GM19372 (cell line): Measurements from ENCODE around the gene AP1B1.
"Not testable (repeated sequence)": the region's sequence is repeated elsewhere in the genome, so short reads cannot be mapped to it uniquely, and the experiment has no call there.

ENCODE experiments used
- ATAC-seq: cut with Tn5 transposase; IDR thresholded peaks from one replicate; pipeline ENCODE4 v1.9.1; 2021; ENCODE audit warnings: mild to moderate bottlenecking, low read depth, moderate library complexity; ENCODE audit not compliant: unreplicated experiment

AP1B1 gene

DNA sequence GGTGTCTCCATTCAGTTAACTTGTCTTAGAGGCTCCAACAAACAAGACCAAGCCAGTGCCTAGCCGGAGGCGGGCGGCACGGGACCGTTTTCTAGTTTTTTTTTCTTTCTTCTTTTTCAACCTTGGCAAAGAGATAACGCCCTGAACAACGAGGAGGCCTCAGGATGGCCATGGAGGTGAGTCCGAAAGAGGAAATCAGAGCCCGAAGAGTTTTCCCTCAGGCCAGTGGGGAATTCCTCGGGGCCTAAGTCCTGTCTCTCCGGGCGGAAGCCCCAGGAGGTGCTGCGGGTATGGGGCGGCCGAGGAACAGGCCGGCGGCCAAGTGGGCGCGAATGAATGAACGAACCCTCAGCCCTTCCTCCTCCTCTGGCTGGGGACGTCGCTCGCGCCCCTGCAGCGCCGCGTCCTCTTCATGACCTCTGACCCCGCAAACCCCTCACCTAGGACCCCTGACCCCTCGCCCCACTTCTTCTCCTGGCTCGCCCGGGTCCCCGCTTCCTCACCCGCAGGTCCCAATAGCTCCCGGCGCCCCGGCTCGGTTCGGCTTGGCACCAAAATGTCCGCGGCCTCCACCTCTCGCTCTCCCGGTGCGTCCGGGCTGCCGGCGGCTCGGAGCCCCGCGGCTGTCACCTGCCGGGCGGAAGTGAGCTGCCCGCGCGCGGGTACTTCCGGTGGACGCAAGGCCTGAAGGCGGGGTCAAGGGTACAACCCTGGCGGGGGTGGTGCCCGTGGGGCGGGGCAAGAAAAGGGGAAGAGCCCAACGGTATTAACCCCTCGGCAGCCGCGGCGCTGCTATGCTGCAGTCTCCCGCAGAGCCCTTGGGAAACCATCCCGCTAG is at the start of gene AP1B1:
Gene AP1B1 (minus strand): TSS at position 650 of the 838 bp plus-strand sequence. CDS start 21,327 bp downstream, outside the sequence.
- peak; percentile 85 for ATAC-seq

DNA sequence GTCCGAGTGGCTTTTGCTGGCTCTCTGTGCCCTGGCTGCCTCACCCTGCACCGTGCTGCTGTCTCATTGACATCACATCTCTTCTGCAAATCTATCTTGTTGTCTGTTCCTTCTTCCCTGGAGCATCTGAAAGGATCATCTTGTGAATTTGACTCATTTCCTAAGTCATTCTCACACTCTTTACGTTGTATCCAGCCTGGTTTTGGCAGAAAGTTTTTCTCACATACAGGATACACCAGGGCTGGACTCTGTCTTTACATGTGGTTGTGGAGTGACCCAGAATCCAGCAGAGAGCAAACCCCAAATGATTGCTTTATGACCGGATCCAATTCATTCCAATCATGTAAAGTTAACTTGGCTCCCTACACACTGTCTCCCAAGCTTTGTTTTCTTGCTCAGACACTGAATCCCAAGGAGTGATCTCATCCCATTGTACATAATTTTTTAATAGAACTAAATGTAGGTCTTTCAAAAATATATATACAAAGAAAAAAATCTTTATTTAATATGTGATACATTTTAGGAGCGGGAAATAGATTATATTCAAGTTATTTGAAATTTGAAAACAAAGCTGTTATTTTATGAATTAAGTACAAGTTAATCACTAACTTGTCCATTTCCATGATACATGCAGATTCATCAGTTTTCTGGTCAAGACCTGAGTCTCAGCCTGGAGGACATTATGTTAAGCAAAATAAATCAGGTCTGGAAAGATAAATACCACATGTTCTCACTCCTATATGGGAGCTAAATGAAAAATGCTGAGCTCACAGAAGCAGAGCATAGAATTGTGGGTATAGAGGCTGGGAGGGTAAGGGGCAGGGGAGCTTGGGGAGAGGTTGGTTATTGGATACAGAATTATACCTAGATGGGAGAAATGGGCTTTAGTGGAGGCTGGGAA is 47.1 kb upstream of the AP1B1 start:
- no peak for ATAC-seq

DNA sequence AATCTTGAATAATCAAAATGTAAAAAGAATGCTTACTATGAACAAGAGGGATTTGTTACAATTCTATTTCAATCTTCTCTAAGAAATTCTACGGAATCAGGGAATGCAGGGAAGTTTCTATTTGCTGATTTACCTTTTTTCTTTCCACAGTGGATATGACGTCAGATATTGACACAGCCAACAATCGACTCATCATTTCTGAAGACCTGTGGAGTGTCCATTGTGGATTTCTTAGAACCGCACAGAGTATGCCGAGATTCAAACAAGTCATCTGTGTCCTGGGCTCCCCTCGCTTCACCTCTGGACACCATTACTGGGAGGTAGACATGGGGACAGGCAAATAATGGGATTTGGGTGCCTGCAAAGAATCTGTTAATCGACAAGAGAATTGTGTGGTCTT is 45.9 kb upstream of the AP1B1 start:
- no peak for ATAC-seq

GRCh38 chr22:29433856-29434255 is 45.5 kb upstream of the AP1B1 start:
- no peak for ATAC-seq

- no peak for ATAC-seq
Observed at GRCh38 chr22:29431986-29432385, 43.6 kb upstream of the AP1B1 start.

- ATAC-seq, result no peak
Observed at GRCh38 chr22:29427176-29427760, 38.9 kb upstream of the AP1B1 start.

GRCh38 chr22:29426476-29426875 is 38.1 kb upstream of the AP1B1 start:
- no peak for ATAC-seq

GRCh38 chr22:29418704-29419103 is 30.3 kb upstream of the AP1B1 start:
- not testable (repeated sequence) for ATAC-seq

DNA sequence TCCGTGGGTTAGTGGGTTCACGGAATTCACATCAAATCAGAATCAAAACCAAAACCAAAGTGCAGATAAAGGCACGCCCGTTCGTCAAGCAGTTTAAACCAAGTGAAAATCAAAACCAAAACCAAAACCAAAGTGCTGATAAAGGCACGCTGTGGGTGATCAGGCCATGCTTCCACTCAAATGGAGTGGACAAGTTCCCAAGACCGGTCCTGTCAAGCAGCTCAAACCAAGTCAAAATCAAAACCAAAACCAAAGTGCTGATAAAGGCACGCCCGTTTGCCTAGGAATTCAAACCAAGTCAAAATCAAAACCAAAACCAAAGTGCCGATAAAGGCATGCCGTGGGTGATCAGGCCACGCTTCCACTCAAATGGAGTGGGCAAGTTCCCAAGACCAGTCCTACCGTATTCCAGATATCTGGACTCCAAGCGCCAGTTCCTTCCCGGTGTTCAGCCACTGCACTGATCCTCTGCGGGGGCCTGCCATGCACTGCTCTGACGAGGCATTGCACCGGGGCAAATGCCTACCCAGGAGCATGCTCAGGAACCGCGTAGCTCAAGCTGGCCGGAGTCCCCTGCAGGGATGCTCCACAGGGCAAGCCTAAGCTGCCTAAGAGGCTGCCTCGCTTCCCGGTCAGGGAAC is 26.7 kb upstream of the AP1B1 start:
- ATAC-seq, result not testable (repeated sequence)

- ATAC-seq, result not testable (repeated sequence)
Observed at GRCh38 chr22:29412772-29413171, 24.4 kb upstream of the AP1B1 start.

DNA sequence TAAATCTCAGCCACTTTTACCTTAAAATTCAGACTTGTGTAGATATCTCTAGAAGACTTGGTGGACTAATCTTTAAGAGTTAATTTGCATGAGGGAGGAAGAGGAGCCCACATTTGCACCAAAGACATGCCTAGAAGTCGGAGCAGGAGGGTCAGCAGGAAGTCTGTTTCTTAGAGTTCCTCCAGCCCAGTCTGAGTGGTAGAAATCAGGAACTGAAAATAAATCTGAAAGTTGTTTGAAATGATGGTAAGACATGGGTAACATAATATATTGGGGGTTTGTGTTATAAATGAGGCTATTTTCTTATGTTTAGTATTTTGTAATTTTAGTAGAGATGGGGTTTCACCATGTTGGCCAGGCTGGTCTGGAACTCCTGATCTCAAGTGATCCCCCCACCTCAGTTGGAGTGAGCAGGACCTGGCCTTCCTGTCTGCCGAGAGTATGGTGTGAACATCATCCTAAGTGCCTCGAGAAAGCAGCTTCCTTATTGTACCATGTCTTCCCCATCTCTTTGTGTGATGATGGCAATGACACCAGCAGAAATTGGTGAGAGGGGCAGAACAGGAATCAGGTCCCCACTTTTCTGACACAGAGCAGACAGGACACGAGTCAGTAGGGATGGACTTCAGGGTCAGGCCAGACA is 23.3 kb upstream of the AP1B1 start:
- ATAC-seq, result not testable (repeated sequence)

DNA sequence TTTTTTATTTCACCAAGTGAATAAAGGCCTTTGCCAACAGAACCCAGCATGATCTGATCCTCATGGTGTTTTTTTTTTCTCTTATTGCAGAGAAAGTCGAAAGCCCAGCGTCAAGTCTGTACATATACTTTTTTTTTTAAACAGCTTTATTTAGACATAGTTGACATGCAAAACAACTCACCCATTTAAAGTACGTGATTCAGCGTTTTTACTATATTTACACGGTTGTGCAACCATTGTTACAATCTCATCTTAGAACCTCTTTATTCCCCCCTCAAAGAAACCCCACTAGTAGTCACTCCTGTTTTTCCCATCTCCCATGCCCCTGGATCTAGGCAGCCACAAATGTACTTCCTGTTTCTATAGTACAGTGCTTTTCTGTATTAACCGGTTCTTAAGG is 20.6 kb upstream of the AP1B1 start:
- no peak for ATAC-seq

- ATAC-seq, result not testable (repeated sequence)
Observed at GRCh38 chr22:29401538-29401937, 13.2 kb upstream of the AP1B1 start.

DNA sequence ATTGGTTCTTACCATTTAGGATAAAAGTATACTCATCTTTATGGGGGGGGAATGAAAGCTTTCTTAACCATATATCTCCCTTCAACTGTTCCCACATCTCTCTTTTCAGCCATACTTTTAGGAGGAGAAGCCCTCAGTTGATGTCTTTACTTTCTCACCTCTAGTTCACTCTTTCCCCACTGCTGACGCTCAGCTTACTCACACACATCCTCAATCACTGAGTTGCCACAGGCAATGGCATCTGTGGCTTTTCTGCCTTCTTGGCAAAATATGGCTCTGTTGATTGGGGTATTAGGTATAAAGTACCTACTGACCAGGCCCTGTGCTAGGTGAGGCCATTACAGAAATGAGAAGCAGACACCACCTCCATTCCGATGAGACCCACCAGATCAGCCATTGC is 12.2 kb upstream of the AP1B1 start:
- ATAC-seq, result no peak

DNA sequence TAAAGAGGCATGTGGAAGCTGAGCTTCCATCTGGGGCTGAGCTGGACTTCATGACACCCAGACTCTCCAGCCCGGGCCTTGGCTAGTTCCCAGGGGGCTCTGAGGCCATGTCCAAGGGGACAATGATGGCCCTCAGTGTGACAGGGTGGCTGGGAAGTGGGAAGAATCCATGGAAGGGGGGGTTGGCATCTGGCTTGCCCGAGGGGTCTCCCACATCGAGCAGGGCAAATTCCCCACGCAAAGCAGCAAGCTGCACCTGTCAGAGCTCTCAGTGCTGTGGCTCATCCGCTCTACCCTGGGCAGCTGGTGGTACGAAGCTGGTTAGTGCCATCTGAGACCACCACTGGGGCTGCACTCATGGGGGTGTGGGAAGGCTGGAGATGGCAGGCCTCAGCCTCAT is 9.4 kb upstream of the AP1B1 start:
- no peak for ATAC-seq

DNA sequence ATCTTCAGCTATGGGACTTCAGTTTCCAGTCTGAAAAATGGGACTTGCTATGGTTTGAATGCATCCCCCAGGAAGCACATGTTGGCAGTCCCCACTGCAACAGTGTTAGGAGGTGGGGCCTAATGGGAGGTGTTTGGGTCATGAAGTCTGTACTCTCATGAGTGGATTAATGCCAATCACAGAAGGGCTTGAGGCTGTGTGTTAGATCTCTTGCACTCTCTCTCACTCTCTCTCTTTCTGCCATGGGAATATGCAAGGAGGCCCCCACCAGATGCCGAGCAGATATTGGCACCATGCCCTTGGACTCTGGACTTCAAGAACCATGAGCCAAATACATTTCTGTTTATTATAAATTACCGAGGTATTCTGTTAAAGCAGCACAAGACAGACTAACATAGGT is 7.8 kb upstream of the AP1B1 start:
- ATAC-seq, result no peak

GRCh38 chr22:29394931-29395581 is 6.7 kb upstream of the AP1B1 start:
- no peak for ATAC-seq

GRCh38 chr22:29393019-29393608 is 4.7 kb upstream of the AP1B1 start:
- no peak for ATAC-seq

DNA sequence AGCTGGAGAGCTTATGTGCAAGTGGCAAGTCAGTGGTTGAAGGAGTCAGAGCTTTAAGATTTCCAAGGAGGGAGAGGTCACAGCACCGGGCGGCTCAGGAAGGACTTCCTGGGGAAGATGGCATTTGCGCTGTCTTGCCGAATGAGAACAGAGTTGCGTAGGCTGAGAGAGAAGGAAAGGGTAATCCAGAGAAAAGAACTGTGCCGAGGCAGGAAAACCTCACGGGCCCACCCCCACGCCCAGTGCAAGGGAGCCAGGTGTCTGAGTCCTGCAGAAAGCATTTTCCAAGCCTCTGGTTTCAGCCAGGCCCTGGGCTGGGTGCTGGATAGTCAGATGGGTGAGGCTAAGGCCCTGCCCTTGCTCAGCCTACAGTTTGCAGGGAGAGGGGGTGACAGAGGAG is 3.2 kb upstream of the AP1B1 start:
- no peak for ATAC-seq
